Stimulated activated CD4-positive, alpha-beta T cell treated with anti-CD3 and anti-CD28 coated beads, TNF-alpha, amount 100 ng/mL, for 1 hour (primary cell): Measurements from ENCODE around the gene SLC10A7.
"Not testable (repeated sequence)": the region's sequence is repeated elsewhere in the genome, so short reads cannot be mapped to it uniquely, and the experiment has no call there.

Source experiments
- DNase-seq, 3 donors: peaks; one replicate each; pipeline ENCODE4 v3.0.0-alpha.2; 2020; ENCODE audit warnings: low read depth in 3 of 3, low spot score in 1 of 3

Gene SLC10A7

DNA sequence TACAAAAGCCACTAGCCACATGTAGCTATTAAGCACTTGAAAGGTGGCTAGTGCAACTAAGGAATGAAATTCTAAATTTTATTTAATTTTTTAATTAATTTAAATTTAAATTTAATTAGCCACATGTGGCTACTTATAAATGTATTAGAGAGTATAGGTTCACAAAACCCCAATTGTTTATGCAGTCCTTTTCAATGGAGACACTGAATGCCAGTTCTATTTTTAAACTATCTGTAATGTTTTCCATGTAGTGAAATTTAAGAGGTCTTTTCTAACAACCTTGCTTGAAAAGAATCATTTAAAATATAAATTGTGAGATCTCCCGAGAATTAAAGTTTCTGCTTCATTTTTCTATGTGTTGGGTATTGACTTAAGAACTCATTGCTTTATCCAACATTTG, 154.4 kb downstream of the SLC10A7 start:
- no peak for DNase-seq

DNA sequence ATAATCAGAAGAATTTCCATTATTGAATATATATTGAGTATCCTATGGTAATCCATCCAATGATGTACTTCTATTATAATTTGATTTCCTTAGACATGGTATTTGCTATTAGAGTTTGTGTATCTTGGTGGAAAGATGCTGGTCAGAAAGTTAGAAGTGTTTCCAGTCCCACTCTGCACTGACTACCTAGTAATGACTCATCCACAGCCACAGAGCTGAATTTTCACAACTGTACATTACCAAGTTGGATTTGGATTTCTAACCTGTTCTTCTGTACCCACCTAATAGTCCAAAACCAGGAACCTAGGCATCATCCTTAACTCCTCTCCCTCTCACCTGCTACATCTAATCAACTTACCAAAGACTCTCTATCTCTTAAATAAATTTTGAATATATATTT, 162.0 kb downstream of the SLC10A7 start:
- DNase-seq: no peak

DNA sequence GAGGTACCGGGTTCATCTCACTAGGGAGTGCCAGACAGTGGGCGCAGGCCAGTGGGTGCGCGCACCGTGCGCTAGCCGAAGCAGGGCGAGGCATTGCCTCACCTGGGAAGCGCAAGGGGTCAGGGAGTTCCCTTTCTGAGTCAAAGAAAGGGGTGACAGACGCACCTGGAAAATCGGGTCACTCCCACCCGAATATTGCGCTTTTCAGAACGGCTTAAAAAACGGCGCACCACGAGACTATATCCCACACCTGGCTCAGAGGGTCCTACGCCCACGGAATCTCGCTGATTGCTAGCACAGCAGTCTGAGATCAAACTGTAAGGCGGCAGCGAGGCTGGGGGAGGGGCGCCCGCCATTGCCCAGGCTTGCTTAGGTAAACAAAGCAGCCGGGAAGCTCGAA, 171.6 kb downstream of the SLC10A7 start:
- not testable (repeated sequence) for DNase-seq

DNA sequence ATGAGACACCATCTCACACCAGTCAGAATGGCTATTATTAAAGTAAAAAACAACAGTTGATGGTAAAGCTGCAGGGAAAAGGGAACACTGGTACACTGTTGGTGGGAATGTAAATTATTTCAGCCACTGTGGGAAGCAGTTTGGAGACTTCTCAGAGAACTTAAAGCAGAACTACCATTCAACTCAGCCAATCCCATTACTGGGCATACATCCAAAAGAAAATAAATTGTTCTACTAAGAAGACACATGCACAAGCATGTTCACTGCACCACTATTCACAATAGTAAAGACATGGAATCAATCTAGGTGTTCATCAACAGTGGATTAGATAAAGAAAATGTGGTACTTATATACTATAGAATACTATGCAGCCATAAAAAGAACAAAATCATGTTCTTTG, 172.4 kb downstream of the SLC10A7 start:
- DNase-seq: no peak

DNA sequence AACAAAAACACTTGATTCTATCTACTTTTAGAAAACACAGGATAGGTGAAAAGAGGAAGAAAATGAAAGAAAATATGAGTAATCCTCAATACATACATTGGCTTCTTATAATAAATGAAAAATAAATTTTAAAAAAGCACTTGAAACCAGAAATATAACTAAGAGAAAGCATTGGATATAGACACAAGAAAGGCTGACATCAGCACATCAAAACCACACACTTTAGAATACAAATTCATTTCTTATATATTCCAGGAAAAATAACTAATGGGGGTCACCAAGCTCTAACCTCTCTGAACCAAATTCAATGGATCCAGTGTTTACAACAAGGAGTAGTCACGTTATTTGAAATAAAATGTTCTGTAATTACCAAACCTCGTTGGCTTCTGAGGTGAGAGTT, 173.9 kb downstream of the SLC10A7 start:
- no peak for DNase-seq

DNA sequence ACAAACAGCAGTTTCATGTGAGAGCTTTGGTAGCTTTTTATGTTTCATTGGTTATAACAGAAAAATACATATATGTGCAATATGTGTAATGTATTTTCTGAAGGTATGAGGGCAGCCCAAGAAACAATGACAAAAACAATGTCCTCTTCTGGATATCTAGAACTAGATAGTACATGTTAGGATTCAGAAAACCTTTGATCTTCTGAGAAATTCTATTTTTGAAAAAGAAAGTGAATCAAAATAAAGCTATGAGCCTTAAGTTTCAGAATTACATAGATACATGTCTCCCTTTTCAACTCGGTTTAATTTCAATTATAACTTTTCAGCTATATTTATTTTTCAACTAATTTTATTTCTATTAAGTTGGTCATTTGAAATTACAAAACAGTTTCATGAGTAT, 175.5 kb downstream of the SLC10A7 start:
- no peak for DNase-seq

DNA sequence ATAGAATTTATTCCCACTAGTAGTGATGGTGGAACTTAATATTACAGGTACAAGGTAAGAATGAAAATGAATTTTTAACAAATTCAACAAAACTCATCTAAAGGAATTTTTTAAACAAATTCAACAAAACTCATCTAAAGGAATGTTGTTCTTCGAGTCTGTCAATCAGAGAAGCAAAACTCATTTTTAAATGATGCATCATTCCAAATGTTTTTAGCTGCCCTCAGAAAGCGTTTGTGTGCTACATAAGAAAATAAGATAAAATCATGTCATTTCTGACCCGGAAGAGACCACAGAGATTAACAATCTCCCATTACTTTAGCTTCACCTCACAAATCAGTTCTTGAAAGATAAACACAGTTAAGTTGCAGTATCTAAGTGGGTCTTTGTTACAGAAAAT, 178.0 kb downstream of the SLC10A7 start:
- no peak for DNase-seq

DNA sequence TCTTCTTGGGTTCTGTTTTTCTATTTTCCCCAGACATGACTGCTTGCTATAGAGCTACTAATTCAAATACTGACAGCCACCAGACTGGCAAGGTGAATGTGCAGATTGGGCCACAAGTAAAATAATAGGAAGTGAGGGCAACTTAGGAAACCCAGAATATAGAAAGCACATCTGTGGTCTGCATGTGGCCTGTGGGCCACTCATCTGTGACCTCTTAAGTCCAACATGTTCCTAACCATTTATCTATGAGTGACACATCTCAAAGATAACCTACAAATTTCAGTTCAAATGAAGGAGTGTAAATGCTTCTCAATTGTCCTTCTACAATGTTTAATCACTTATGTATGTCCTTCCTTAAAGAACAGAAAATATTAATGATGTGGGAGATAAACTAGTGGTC, 178.5 kb downstream of the SLC10A7 start:
- no peak for DNase-seq

DNA sequence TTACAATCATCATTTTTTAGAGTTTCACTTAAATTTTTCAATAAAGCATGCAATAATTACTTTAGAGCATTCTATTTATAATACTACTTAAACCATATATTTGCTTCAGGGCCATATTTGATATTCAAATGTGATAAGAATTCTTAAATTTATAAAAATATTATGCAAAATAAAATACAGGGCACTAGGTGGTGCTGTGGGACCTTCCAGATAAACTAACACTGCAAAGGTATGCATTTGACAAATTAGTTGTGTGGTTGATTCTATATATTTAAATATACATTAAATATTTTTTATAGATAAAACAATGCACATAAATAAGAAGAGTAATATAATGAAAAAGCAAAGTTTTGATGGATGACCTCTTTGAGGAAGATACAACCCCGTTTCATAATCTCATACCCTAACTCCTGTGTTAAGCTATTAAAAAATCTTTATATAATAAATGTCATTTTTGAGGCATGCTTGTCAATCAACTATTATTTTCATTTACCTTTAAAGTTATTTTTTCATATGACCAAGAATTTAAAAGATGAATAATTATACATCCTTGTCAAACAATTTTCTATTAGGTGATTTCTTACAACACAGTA, 179.0 kb downstream of the SLC10A7 start:
- no peak for DNase-seq

DNA sequence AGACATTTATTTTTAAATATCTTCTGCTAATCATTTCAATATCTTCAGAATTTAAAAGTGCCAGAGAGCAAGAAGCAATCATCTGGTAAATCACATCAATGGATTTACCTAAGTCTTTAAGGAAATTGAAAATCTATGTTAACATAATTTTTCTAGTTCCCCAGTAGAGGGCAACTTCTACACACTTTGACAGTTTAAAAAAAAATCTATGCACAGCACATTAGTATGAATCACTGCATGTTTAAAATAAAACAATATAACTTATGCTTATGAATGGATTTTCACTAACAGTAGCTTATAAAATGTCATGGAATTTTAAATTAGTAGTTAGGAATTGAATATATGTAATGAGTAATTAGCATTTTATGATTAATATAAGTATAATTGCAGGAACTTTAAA, 180.9 kb downstream of the SLC10A7 start:
- no peak for DNase-seq

DNA sequence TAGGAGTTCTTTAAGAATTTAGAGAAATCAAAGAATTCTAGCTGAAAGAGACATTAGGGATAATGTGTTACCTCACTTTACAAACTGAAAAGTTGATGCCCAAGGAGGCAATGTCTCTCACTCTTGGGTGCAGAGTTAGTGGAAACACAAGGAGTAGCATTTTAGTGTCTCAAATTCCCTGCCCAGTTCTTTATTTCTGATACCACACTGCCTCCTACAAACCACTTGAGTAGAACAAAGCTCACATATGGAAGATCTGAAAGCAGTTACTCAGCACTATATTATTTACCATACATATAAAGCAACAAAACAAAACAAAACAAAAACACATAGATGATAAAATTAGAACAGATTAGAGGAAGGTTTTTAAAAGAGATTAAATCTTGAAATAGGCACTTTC, 183.2 kb downstream of the SLC10A7 start:
- DNase-seq: no peak

DNA sequence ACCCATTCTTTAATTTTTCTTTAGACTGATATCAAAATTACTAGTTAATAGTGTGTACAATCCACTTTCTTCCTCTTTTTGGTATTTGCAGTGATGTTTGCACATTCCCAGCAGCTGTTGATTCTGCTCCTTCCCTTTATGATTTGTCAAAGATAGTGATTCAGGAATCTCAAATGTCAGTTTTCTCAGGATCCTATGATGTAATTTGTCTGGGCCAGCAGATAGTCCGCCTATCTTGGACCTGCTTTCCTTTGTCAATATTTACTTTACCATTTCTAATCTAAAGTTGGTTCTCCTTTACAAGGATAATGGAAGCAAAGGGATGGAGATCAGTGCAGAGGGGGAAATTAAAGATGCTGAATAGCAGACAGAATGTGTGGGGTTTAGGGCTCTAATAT, 185.3 kb downstream of the SLC10A7 start:
- DNase-seq: no peak

DNA sequence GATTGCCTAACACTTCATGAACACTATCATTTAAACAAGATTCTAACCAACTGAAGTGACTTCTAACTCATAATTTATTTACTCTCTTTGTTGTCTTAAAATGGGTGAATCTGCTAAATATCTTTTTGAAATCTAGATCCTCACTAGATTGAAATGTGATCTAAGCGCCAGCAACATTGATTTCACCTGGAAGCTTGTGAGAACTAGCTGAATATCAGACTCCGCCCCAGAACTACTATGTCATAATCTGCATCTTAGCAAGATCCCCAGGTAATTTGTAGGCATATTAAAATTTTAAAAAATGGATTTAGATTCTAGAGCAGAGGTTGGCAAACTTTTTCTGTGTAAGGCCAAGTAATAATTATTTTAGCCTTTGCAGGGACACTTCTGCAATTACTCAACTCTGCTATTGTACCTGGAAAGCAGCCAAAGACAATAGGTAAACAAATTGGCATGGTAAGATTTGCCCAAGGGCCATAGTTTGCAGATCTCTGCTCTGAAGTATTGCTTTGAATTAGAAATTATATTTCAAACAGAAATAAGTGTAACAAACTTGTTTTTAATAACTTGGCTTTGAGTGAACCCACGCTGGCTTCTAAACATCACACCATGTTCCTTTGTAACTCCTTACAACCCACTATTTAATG, 185.9 kb downstream of the SLC10A7 start:
- DNase-seq: no peak

DNA sequence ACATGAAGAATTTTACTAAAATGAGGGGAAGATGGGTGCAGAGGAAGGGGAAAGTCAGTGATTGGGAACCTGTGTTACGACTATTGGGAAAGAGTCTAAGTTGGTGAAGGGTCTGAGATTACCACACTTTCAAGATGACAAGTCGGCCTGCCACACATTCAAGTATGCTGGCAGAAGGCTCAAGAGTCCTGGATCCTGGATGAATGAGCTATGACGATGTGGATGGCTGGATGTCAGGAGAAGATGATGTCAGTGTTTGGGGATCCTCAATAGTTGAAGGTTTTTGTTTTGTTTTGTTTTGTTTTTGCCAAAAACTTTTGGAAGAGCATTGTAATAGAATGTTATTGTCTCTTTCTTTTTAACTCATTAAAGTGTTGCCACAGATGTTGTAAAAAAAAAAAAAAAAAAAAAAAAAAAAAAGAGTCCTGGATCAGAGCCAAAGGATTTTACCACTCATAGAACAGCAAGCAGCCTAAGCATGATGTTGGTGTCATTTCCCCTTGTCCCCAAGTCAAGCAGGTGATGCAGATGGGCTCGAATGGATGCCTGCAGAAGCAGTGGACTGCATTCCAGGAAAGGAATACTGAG, 186.8 kb downstream of the SLC10A7 start:
- DNase-seq: no peak

DNA sequence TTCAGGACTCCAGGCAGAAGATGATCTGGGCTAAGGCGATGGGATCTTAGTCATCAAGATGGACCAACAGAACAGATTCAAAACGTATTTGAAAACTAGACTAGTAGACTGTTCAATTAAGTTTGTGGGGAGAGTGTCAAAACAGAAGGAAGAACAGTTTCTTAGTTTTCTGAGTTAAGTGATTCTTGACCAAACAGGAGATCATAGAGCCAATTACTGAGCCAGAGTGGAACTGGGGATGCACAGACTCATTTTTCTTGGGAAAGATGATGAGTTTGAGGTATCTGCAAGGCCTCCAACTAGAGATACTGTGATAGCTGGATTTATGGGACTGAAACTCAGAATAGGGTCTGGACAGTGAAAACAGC, 187.9 kb downstream of the SLC10A7 start:
- no peak for DNase-seq

DNA sequence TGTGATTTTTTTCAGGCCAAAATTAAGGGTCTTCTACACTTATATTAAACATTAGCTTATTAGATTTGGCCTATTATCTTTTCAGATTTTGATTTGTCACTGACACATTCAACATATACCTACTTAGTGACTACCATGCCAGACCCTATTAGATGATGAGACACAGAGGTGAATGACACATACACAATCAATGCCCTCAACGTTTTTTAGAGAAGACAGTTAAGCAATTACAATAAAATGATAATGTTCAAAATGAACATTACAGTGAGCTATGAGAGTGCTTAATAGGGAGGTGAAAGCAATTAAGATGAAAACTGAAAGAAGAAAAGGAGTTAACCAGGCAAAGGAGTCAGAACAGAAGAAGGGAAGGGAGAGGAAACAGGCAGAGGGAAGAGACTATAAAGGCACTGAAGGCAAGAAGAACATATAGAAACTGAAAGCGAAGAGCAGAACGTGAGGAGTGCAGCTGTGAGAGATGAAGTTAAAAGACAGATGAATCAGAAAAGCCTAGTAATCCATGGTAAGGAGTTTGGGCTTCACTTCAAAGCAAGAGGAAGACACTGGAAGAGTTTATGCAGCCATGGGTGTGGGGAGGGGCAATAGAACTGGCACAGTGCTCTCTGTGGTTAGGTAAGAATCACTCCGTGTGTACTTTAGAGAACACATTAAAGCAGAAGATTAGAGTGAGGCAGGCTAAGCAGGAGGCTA, 188.4 kb downstream of the SLC10A7 start:
- no peak for DNase-seq

DNA sequence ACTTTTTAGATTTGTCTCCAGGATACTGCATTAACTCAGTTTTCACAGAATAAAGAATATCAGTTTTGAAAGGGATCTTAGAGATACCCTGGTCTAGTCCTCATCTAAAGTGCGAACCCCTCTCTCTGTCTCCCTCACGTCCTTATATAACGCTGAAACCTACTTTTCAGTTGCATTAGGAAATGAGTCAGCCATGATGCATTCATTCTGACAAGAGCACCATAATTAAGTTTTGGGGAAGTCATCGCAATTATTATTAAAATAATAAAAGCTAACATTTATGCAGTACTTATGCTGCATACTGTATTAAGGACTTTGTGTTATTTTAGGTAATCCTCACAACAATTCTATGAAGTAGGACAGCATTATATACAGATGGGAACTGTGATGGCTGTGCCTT, 191.3 kb downstream of the SLC10A7 start:
- no peak for DNase-seq

DNA sequence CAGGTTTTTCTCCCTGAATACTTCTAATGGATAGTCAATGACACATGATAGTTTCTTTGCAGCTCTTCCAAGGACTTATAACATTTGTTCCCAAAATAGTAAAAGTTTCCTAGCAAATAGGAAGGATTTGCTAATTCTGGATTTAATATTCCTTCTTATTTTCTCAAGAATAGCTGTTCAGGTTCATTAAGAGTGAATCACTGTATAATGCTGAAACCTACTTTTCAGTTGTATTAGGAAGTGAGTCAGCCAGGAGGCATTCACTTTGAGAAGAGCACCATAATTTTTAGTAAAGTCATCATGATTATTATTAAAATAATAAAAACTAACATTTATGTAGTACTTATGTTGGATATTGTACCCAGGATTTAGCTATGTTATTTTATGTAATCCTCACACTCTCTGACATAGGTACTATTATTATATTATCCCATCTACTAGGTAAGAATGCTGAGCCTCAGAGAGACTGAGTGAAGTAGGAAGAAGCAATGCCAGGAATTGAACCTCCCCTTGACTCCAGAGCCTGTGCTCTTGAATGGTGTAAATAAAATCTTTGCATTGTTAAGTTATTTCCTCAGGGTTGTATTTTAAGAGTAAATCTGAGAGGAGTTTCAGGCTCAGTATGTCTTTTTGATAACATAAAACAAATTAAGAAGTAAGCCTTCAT, 192.6 kb downstream of the SLC10A7 start:
- no peak for DNase-seq

DNA sequence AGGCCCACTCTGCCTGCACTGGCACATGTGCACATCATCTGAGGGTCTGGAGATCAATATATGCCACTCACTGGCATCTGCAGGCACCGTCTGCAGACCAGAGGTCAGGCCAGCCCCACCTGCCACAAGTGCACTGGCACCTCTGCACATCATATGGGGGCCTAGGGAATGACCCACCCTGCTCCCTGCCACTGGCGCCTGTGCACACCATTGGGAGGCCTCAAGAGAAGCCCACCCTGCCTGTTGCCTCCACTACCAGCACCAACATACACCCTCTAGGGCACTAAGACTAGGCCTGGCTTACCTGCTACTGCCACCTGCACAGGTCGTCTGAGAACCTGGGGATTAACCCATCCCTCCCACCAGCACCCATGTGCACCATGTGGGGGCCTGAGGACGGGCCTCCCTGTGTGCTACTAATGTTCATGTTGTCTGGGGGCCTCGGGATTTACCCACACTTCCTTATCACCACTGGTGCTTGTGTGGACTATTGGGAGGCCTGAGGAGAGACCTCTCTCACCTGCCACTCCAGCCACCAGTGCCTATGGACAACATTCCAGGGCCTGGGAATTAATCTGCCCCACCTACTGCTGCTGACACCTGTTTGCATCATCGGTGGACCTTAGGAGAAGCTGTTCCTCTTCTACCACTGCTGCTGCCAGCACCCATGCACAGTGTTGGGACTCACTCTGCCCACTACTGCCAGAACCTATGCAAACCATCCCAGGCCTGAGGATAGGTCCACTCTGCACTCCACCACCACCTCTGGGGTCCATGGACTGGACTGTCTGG, 193.7 kb downstream of the SLC10A7 start:
- DNase-seq: no peak

DNA sequence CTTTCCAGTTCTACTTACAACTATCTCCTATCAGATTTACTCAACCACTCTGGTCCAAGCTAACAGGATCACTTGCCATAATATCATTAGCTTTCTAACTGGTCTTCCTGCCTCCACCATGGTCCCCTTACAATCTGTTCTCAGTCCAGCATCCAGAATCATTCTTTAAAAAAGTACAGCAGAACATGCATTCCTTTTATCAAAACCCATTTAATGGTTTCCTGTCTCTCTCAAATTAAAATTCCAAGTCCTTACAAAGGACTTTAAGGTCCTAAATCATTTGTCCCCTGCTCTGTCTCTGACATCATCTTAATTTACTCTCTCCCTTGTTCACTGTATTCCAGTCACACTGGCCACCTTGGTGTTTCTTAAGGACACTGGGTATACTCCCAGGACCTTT, 202.8 kb downstream of the SLC10A7 start:
- DNase-seq: no peak

DNA sequence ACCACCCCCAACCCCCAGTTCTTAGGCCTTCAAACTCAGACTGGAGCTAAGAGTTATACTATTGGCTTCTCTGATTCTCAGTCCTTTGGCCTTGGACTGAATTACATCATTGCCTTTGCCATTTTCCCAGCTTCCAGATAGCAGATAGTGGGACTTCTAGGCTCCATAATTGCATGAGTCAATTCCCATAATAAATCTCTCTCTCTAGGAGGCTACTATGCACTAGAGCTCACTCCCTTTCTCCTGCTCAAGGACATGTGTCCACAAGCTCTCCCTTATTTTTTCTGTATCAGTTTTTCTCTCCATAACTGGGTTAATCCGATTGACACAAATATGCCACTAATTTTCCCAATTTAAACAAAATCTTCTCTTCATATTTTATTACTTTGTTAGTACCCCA, 204.0 kb downstream of the SLC10A7 start:
- no peak for DNase-seq
